SK-N-SH treated with all-trans-retinoic acid at 6 μM for 48 hours (cell line): ENCODE measurements around the gene ASB18.

Source experiments
- ATAC-seq: fragments of 200-7000 bp; cut with Tn5 transposase; 3 replicates; pipeline ENCODE4 v1.9.1; 2020; ENCODE audit warnings: mild to moderate bottlenecking, moderate library complexity
- BACH2 ChIP-seq: fragments of 250-450 bp; sonication (Bioruptor Pico); IDR thresholded peaks from 2 replicates; pipeline ENCODE4 v1.9.0; 2021; ENCODE audit warnings: mild to moderate bottlenecking, borderline replicate concordance
- CREB5 ChIP-seq: fragments of 250-450 bp; sonication (Bioruptor Pico); IDR thresholded peaks from 2 replicates; pipeline ENCODE4 v1.5.1; 2020; ENCODE audit warnings: low read depth, mild to moderate bottlenecking, moderate library complexity
- CSRNP3 ChIP-seq: fragments of 250-450 bp; sonication (Bioruptor Pico); IDR thresholded peaks from 2 replicates; pipeline ENCODE4 v1.5.1; 2021; ENCODE audit warnings: mild to moderate bottlenecking, moderate library complexity
- ESRRG ChIP-seq: fragments of 250-450 bp; sonication (Bioruptor Pico); IDR thresholded peaks from 2 replicates; pipeline ENCODE4 v1.6.1; 2021; ENCODE audit warnings: mild to moderate bottlenecking
- ISL1 ChIP-seq: fragments of 250-450 bp; sonication (Bioruptor Pico); IDR thresholded peaks from 2 replicates; pipeline ENCODE4 v2.1.2; 2022; ENCODE audit warnings: mild to moderate bottlenecking, moderate library complexity
- OSR1 ChIP-seq: fragments of 250-450 bp; sonication (Bioruptor Pico); IDR thresholded peaks from 2 replicates; pipeline ENCODE4 v1.8.0; 2022; ENCODE audit warnings: moderate library complexity, mild to moderate bottlenecking, inconsistent platforms
- PATZ1 ChIP-seq: fragments of 250-450 bp; sonication (Bioruptor Pico); IDR thresholded peaks from 2 replicates; pipeline ENCODE4 v1.8.0; 2020; ENCODE audit warnings: mild to moderate bottlenecking, moderate library complexity, borderline replicate concordance
- POU6F1 ChIP-seq: fragments of 250-450 bp; sonication (Bioruptor Pico); IDR thresholded peaks from 2 replicates; pipeline ENCODE4 v1.8.0; 2021; ENCODE audit warnings: low read depth, mild to moderate bottlenecking, moderate library complexity, borderline replicate concordance
- PPARA ChIP-seq: fragments of 250-450 bp; sonication (Bioruptor Pico); IDR thresholded peaks from 2 replicates; pipeline ENCODE4 v1.5.0; 2020; ENCODE audit warnings: mild to moderate bottlenecking, borderline replicate concordance
- RARB ChIP-seq: fragments of 250-450 bp; sonication (Bioruptor Pico); IDR thresholded peaks from 2 replicates; pipeline ENCODE4 v1.8.0; 2021; ENCODE audit warnings: mild to moderate bottlenecking, moderate library complexity
- TCF4 ChIP-seq: fragments of 250-450 bp; sonication (Bioruptor Pico); IDR thresholded peaks from 2 replicates; pipeline ENCODE4 v1.8.0; 2021; ENCODE audit warnings: mild to moderate bottlenecking, moderate library complexity, borderline replicate concordance
- TOX ChIP-seq: fragments of 250-450 bp; sonication (Bioruptor Pico); IDR thresholded peaks from 2 replicates; pipeline ENCODE4 v1.8.0; 2021; ENCODE audit warnings: mild to moderate bottlenecking, moderate library complexity, borderline replicate concordance
- ZC3H10 ChIP-seq: fragments of 250-450 bp; sonication (Bioruptor Pico); IDR thresholded peaks from 2 replicates; pipeline ENCODE4 v1.5.1; 2021; ENCODE audit warnings: mild to moderate bottlenecking, moderate library complexity
- ZFP3 ChIP-seq: fragments of 250-450 bp; sonication (Bioruptor Pico); IDR thresholded peaks from 2 replicates; pipeline ENCODE4 v1.5.0; 2020; ENCODE audit warnings: mild to moderate bottlenecking, moderate library complexity
- ZFP30 ChIP-seq: fragments of 450-650 bp; formaldehyde crosslinking; IDR thresholded peaks from 2 replicates; pipeline ENCODE4 v1.5.0; 2022; ENCODE audit warnings: mild to moderate bottlenecking, moderate library complexity
- ZNF565 ChIP-seq: fragments of 450-650 bp; formaldehyde crosslinking; conservative IDR thresholded peaks from 2 replicates; pipeline ENCODE4 v1.5.0; 2020; ENCODE audit warnings: low read depth, mild to moderate bottlenecking, moderate library complexity

The ASB18 gene

GRCh38 chr2:236298924-236299475 is 34.8 kb upstream of the ASB18 start:
- ATAC-seq: no peak
- TF ChIP-seq ZFP30 (CRISPR knock-in tag) (no peak), PATZ1 (CRISPR knock-in tag) (no peak), ZC3H10 (CRISPR knock-in tag) (no peak)

- ATAC-seq: no peak
Observed at GRCh38 chr2:236295481-236295880, 31.3 kb upstream of the ASB18 start.

GRCh38 chr2:236294647-236295046 is 30.4 kb upstream of the ASB18 start:
- ATAC-seq: no peak
- no peak for TF ChIP-seq RARB (CRISPR knock-in tag)
- no peak for TF ChIP-seq CREB5 (CRISPR knock-in tag)
- TF ChIP-seq ZC3H10 (CRISPR knock-in tag): no peak
- no peak for TF ChIP-seq TCF4 (CRISPR knock-in tag)
- no peak for TF ChIP-seq ESRRG (CRISPR knock-in tag)
- no peak for TF ChIP-seq OSR1
- no peak for TF ChIP-seq POU6F1 (CRISPR knock-in tag)
- no peak for TF ChIP-seq ZFP3 (CRISPR knock-in tag)
- TF ChIP-seq ISL1 (CRISPR knock-in tag): no peak
- TF ChIP-seq BACH2 (CRISPR knock-in tag): no peak
- TF ChIP-seq PATZ1 (CRISPR knock-in tag): no peak
- TF ChIP-seq ZNF565: no peak

More at GRCh38 chr2:236295481-236295880, 31.3 kb upstream of the ASB18 start:
- TF ChIP-seq ZNF565 (no peak), POU6F1 (CRISPR knock-in tag) (no peak), ESRRG (CRISPR knock-in tag) (no peak), ZFP30 (CRISPR knock-in tag) (no peak), TCF4 (CRISPR knock-in tag) (no peak), OSR1 (no peak), PPARA (CRISPR knock-in tag) (no peak), PATZ1 (CRISPR knock-in tag) (no peak), TOX (CRISPR knock-in tag) (no peak), ZFP3 (CRISPR knock-in tag) (no peak), CSRNP3 (CRISPR knock-in tag) (no peak)
